Liver (tissue), 10 donors: ENCODE results near the gene IRAK2. TPM values are rescaled to one million over a fixed set of nuclear protein-coding genes. Genes with fewer than 3 reads are reported as not detected.

Experiments used
- DNase-seq: peaks from one replicate; pipeline ENCODE4 v3.0.0-alpha.2; 2017; ENCODE audit warnings: low spot score
- H3K27ac ChIP-seq, 2 donors: one replicate each; pipeline ENCODE4 v1.7.0; 2013; ENCODE audit warnings: inconsistent platforms in 2 of 2, low read length in 2 of 2, control low read depth in 1 of 2, low read depth in 1 of 2, mild to moderate bottlenecking in 1 of 2
- H3K27me3 ChIP-seq, 4 donors: one replicate each; pipeline versions ENCODE4 v1.6.1 to v1.7.0; 2013; ENCODE audit warnings: low read length in 3 of 4, inconsistent platforms in 1 of 4, mild to moderate bottlenecking in 1 of 4, moderate library complexity in 1 of 4; ENCODE audit not compliant: control insufficient read depth in 4 of 4, insufficient read depth in 4 of 4
- H3K36me3 ChIP-seq, 4 donors: one replicate each; pipeline versions ENCODE4 v1.6.1 to v1.7.0; 2013; ENCODE audit warnings: low read length in 3 of 4, mild to moderate bottlenecking in 3 of 4, low read depth in 1 of 4, moderate library complexity in 1 of 4; ENCODE audit not compliant: control insufficient read depth in 4 of 4, insufficient read depth in 3 of 4
- H3K4me1 ChIP-seq, 4 donors: one replicate each; pipeline versions ENCODE4 v1.6.1 to v1.7.0; 2013; ENCODE audit warnings: low read length in 3 of 4, mild to moderate bottlenecking in 3 of 4, moderate library complexity in 1 of 4; ENCODE audit not compliant: control insufficient read depth in 4 of 4, insufficient read depth in 4 of 4
- H3K4me3 ChIP-seq, 3 donors: one replicate each; pipeline versions ENCODE4 v1.6.1 to v1.7.0; 2013; ENCODE audit warnings: low read length in 3 of 3, control low read depth in 1 of 3, low read depth in 1 of 3, mild to moderate bottlenecking in 1 of 3
- H3K9ac ChIP-seq, 2 donors: one replicate each; pipeline ENCODE4 v1.7.0; 2013; ENCODE audit warnings: low read length in 2 of 2, mild to moderate bottlenecking in 2 of 2, moderate library complexity in 2 of 2, control low read depth in 1 of 2, low read depth in 1 of 2
- H3K9me3 ChIP-seq, 4 donors: one replicate each; pipeline versions ENCODE4 v1.6.1 to v1.7.0; 2013; ENCODE audit warnings: low read length in 3 of 4; ENCODE audit not compliant: control insufficient read depth in 4 of 4
- EGR1 ChIP-seq, 2 donors: IDR thresholded peaks; 2 replicates each; pipeline ENCODE4 v1.6.1; 2016 to 2018; ENCODE audit warnings: antibody characterized with exemption in 2 of 2, low read depth in 2 of 2
- FOXA1 ChIP-seq: IDR thresholded peaks from 2 replicates; pipeline ENCODE4 v1.6.1; 2016; ENCODE audit warnings: antibody characterized with exemption
- FOXA2 ChIP-seq: IDR thresholded peaks from 2 replicates; pipeline ENCODE4 v1.6.1; 2016; ENCODE audit warnings: antibody characterized with exemption
- GABPA ChIP-seq, 2 donors: IDR thresholded peaks in 1 of 2; conservative IDR thresholded peaks in 1 of 2; 2 replicates each; pipeline ENCODE4 v1.6.1; 2016; ENCODE audit warnings: antibody characterized with exemption in 2 of 2, mild to moderate bottlenecking in 1 of 2, moderate library complexity in 1 of 2
- HNF4A ChIP-seq, 2 donors: conservative IDR thresholded peaks; 2 replicates each; pipeline ENCODE4 v1.6.1; 2016; ENCODE audit warnings: antibody characterized with exemption in 2 of 2, mild to moderate bottlenecking in 2 of 2
- HNF4G ChIP-seq: IDR thresholded peaks from 2 replicates; pipeline ENCODE4 v1.6.1; 2016; ENCODE audit warnings: antibody characterized with exemption
- JUND ChIP-seq, 2 donors: IDR thresholded peaks; 2 replicates each; pipeline ENCODE4 v1.6.1; 2016; ENCODE audit warnings: antibody characterized with exemption in 2 of 2
- NR2F2 ChIP-seq: IDR thresholded peaks from 2 replicates; pipeline ENCODE4 v1.6.1; 2016; ENCODE audit warnings: antibody characterized with exemption
- RAD21 ChIP-seq, 2 donors: IDR thresholded peaks; 2 replicates each; pipeline ENCODE4 v1.6.1; 2016; ENCODE audit warnings: antibody characterized with exemption in 2 of 2, mild to moderate bottlenecking in 2 of 2
- RXRA ChIP-seq, 2 donors: IDR thresholded peaks; 2 replicates each; pipeline ENCODE4 v1.6.1; 2017 to 2018; ENCODE audit warnings: antibody characterized with exemption in 2 of 2, mild to moderate bottlenecking in 1 of 2
- SP1 ChIP-seq: IDR thresholded peaks from 2 replicates; pipeline ENCODE4 v1.6.1; 2018; ENCODE audit warnings: antibody characterized with exemption, mild to moderate bottlenecking
- TAF1 ChIP-seq: conservative IDR thresholded peaks from 2 replicates; pipeline ENCODE4 v1.6.1; 2016; ENCODE audit warnings: antibody characterized with exemption, mild to moderate bottlenecking
- YY1 ChIP-seq: IDR thresholded peaks from 2 replicates; pipeline ENCODE4 v1.6.1; 2016; ENCODE audit warnings: antibody characterized with exemption, mild to moderate bottlenecking
- WGBS: extraction: QIAGEN DNeasy Blood & Tissue Kit; methylation state at CpG from one replicate; pipeline ENCODE4 v1.1.7; 2013; 5-methylcytosine and 5-hydroxymethylcytosine counted together
- polyA plus RNA-seq, 2 donors: library from polyadenylated mRNA; stranded (reverse) in 1 of 2; unstranded in 1 of 2; fragments of 200-250 nt in 1 of 2; fragments of >200 nt in 1 of 2; fragmentation: Nextera tagmentation in 1 of 2; extraction: Ambion mirVana in 1 of 2; gene quantifications; one replicate each; pipeline versions ENCODE4 v1.2.1 to v1.2.3, GENCODE V29; 2013 to 2015
- small RNA-seq: library from RNA; depleted of rRNA; stranded (forward); fragments of <200 nt; gene quantifications from one replicate; pipeline ENCODE3, GENCODE V24; 2014
- total RNA-seq, 2 donors: library from RNA; depleted of rRNA; stranded (reverse); fragments of >200 nt; gene quantifications; one replicate each; pipeline ENCODE4 v1.2.3, GENCODE V29; 2014
- TF ChIP-seq, protein P1 (sequence below): IDR thresholded peaks from 2 replicates; pipeline ENCODE4 v1.6.1; 2016; ENCODE audit warnings: antibody characterized with exemption, mild to moderate bottlenecking
- TF ChIP-seq, protein P2 (sequence below): fragments of 150-350 bp; IDR thresholded peaks from 2 replicates; pipeline ENCODE4 v1.5.1; 2017; ENCODE audit warnings: improper control_type of control experiment, low read depth, low read length; ENCODE audit not compliant: missing input control
- TF ChIP-seq, protein P3 (sequence below): IDR thresholded peaks from 2 replicates; pipeline ENCODE4 v1.6.1; 2016; ENCODE audit warnings: antibody characterized with exemption
- TF ChIP-seq, protein P4 (sequence below): IDR thresholded peaks from 2 replicates; pipeline ENCODE4 v1.6.1; 2016; ENCODE audit warnings: antibody characterized with exemption
- TF ChIP-seq, protein P5 (sequence below): IDR thresholded peaks from 2 replicates; pipeline ENCODE4 v1.6.1; 2016; ENCODE audit warnings: antibody characterized with exemption
- donor health status: healthy.
- donor health status: healthy.
- donor health status: healthy.
- donor health status: healthy.
- donor health status: healthy.

IRAK2 gene
- total and polyA plus RNA-seq, 4 donors = 2.7 to 9.3 (median 5.9) TPM

DNA sequence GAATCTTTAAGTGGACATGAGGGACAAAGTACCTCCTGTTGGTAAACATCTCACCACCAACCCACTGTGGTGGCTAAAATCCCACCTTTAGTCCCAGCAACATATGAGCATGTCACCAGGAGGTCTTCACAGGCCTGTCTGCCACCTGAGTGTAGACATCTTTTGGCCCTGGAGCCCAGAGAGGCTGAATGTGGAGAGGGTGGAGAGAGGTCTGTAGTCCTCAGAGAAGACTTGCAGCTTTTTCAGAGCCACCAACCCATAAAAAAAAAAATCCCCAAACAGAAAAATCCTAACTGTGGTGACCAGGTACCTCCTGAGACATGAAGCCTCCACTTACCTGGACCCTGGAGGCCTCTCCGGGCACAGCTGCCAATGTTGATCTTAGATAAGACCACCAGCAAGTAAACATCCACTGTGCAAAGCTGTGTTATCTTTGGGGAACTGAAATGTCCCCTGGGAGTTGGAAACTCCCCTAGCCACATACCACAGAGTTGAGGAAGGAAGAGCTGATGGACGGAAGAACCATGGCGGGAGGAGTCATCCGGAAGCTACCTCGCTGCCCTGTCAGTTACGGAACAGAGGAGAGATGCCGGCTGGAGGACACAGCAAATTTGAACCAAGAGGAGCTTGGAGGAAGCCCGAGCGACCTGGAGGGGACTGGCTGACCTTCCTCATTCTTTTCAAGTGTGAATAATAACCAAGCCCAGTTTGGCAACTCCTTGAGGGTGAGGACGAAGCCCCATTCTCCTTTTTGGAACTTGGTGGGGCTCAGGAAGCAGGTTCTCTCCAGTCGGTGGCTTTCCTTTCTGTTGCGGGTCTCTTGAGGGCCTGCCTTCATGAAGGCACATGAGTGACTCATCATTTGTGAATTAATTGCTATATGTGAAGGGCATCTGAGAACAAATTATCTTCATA lies 128.0 kb downstream of the IRAK2 start, which contains the start of gene GHRL:
GHRL (minus strand) TSS at position 443 of the 915 bp plus-strand sequence. CDS start 2,767 bp downstream, outside the sequence.
- H3K4me1 ChIP-seq = peaks cover 0 to 9% (median under 1%) of the 10 kb centered on the region in 4 donors
- no peak within 1 kb of the TSS for H3K4me3 ChIP-seq
- no peak for DNase-seq
- no peak within 1 kb of the TSS for H3K27ac ChIP-seq
- no peaks in the 10 kb centered on the region for H3K27me3 ChIP-seq
- 68% methylated on average over 12 of the region's 12 CpGs for WGBS
- H3K36me3 ChIP-seq = peaks cover 0 to 2% (median 0%) of the 10 kb centered on the region in 4 donors
- TF ChIP-seq, protein P1, sequence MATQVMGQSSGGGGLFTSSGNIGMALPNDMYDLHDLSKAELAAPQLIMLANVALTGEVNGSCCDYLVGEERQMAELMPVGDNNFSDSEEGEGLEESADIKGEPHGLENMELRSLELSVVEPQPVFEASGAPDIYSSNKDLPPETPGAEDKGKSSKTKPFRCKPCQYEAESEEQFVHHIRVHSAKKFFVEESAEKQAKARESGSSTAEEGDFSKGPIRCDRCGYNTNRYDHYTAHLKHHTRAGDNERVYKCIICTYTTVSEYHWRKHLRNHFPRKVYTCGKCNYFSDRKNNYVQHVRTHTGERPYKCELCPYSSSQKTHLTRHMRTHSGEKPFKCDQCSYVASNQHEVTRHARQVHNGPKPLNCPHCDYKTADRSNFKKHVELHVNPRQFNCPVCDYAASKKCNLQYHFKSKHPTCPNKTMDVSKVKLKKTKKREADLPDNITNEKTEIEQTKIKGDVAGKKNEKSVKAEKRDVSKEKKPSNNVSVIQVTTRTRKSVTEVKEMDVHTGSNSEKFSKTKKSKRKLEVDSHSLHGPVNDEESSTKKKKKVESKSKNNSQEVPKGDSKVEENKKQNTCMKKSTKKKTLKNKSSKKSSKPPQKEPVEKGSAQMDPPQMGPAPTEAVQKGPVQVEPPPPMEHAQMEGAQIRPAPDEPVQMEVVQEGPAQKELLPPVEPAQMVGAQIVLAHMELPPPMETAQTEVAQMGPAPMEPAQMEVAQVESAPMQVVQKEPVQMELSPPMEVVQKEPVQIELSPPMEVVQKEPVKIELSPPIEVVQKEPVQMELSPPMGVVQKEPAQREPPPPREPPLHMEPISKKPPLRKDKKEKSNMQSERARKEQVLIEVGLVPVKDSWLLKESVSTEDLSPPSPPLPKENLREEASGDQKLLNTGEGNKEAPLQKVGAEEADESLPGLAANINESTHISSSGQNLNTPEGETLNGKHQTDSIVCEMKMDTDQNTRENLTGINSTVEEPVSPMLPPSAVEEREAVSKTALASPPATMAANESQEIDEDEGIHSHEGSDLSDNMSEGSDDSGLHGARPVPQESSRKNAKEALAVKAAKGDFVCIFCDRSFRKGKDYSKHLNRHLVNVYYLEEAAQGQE = no peak
- TF ChIP-seq GABPA (IDR thresholded peaks at IDR 0.05 in 1 of 2, conservative IDR thresholded peaks at IDR 0.05 in 1 of 2) (no peak), EGR1 (IDR thresholded peaks at IDR 0.05; ENCODE audit: low read depth in 2 of 2) (no peak), RAD21 (IDR thresholded peaks at IDR 0.05) (no peak), SP1 (no peak), HNF4G (no peak), YY1 (no peak), JUND (IDR thresholded peaks at IDR 0.05) (no peak), NR2F2 (no peak), FOXA2 (no peak), RXRA (IDR thresholded peaks at IDR 0.05) (no peak), HNF4A (conservative IDR thresholded peaks at IDR 0.05) (no peak), TAF1 (no peak), FOXA1 (no peak)
- TF ChIP-seq, protein P2, sequence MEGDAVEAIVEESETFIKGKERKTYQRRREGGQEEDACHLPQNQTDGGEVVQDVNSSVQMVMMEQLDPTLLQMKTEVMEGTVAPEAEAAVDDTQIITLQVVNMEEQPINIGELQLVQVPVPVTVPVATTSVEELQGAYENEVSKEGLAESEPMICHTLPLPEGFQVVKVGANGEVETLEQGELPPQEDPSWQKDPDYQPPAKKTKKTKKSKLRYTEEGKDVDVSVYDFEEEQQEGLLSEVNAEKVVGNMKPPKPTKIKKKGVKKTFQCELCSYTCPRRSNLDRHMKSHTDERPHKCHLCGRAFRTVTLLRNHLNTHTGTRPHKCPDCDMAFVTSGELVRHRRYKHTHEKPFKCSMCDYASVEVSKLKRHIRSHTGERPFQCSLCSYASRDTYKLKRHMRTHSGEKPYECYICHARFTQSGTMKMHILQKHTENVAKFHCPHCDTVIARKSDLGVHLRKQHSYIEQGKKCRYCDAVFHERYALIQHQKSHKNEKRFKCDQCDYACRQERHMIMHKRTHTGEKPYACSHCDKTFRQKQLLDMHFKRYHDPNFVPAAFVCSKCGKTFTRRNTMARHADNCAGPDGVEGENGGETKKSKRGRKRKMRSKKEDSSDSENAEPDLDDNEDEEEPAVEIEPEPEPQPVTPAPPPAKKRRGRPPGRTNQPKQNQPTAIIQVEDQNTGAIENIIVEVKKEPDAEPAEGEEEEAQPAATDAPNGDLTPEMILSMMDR = no peak
- TF ChIP-seq, protein P3, sequence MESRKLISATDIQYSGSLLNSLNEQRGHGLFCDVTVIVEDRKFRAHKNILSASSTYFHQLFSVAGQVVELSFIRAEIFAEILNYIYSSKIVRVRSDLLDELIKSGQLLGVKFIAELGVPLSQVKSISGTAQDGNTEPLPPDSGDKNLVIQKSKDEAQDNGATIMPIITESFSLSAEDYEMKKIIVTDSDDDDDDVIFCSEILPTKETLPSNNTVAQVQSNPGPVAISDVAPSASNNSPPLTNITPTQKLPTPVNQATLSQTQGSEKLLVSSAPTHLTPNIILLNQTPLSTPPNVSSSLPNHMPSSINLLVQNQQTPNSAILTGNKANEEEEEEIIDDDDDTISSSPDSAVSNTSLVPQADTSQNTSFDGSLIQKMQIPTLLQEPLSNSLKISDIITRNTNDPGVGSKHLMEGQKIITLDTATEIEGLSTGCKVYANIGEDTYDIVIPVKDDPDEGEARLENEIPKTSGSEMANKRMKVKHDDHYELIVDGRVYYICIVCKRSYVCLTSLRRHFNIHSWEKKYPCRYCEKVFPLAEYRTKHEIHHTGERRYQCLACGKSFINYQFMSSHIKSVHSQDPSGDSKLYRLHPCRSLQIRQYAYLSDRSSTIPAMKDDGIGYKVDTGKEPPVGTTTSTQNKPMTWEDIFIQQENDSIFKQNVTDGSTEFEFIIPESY = no peak
- TF ChIP-seq, protein P4, sequence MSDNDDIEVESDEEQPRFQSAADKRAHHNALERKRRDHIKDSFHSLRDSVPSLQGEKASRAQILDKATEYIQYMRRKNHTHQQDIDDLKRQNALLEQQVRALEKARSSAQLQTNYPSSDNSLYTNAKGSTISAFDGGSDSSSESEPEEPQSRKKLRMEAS = no peak
- TF ChIP-seq, protein P5, sequence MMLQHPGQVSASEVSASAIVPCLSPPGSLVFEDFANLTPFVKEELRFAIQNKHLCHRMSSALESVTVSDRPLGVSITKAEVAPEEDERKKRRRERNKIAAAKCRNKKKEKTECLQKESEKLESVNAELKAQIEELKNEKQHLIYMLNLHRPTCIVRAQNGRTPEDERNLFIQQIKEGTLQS = no peak
- no peak within 1 kb of the TSS for H3K9ac ChIP-seq
- H3K9me3 ChIP-seq = no peaks in the 10 kb centered on the region

Small RNA genes within 50 kb of the gene (small RNA-seq; reads per million reads assigned to genes)
- gene RF02126 = not detected

Other genes starting within 250 kb of the IRAK2 start
- 10 to 100 TPM; 15.4 to 62.8 TPM for gene IL17RC, start 247.8 kb upstream of the IRAK2 start, total RNA-seq
- 10 to 100 TPM; 25.7 to 25.8 TPM for gene IL17RC, start 247.8 kb upstream of the IRAK2 start, polyA plus RNA-seq
- 10 to 100 TPM; 12.6 to 29.5 TPM for gene CRELD1, start 231.1 kb upstream of the IRAK2 start, total RNA-seq
- gene CRELD1, start 231.1 kb upstream of the IRAK2 start, polyA plus RNA-seq = 10 to 100 TPM; 20.5 to 31.1 TPM
- under 1 TPM; 0.25 to 0.79 TPM for gene PRRT3, start 212.5 kb upstream of the IRAK2 start, total RNA-seq
- gene PRRT3, start 212.5 kb upstream of the IRAK2 start, polyA plus RNA-seq = under 1 TPM; 0.14 to 0.22 TPM
- 10 to 100 TPM; 54.0 to 71.4 TPM for gene EMC3, start 178.1 kb upstream of the IRAK2 start, total RNA-seq
- 10 to 100 TPM; 77.2 to 81.3 TPM for gene EMC3, start 178.1 kb upstream of the IRAK2 start, polyA plus RNA-seq
- gene FANCD2, start 138.5 kb upstream of the IRAK2 start, total RNA-seq = 10 to 100 TPM in 1 of 2 donors, under 1 TPM in 1; 0.84 to 24.6 TPM
- under 1 TPM; 0.76 to 0.84 TPM for gene FANCD2, start 138.5 kb upstream of the IRAK2 start, polyA plus RNA-seq
- not detected for gene FANCD2OS, start 56.7 kb upstream of the IRAK2 start, total RNA-seq
- not detected for gene FANCD2OS, start 56.7 kb upstream of the IRAK2 start, polyA plus RNA-seq
- gene BRK1, start 49.2 kb upstream of the IRAK2 start, total RNA-seq = 10 to 100 TPM; 28.3 to 56.2 TPM
- 10 to 100 TPM; 79.6 to 82.2 TPM for gene BRK1, start 49.2 kb upstream of the IRAK2 start, polyA plus RNA-seq
- gene VHL, start 23.1 kb upstream of the IRAK2 start, total RNA-seq = 10 to 100 TPM; 28.3 to 33.6 TPM
- 1 to 10 TPM; 5.6 to 8.3 TPM for gene VHL, start 23.1 kb upstream of the IRAK2 start, polyA plus RNA-seq
- gene TATDN2, start 83.5 kb downstream of the IRAK2 start, total RNA-seq = 10 to 100 TPM in 1 of 2 donors, 1 to 10 TPM in 1; 9.8 to 14.2 TPM
- 1 to 10 TPM; 3.7 to 8.3 TPM for gene TATDN2, start 83.5 kb downstream of the IRAK2 start, polyA plus RNA-seq
- gene GHRL, start 128.0 kb downstream of the IRAK2 start, total RNA-seq = 1 to 10 TPM in 1 of 2 donors, under 1 TPM in 1; 0.08 to 1.3 TPM
- gene GHRL, start 128.0 kb downstream of the IRAK2 start, polyA plus RNA-seq = under 1 TPM; 0.17 to 0.38 TPM
- gene SEC13, start 156.2 kb downstream of the IRAK2 start, total RNA-seq = 100 to 1,000 TPM in 1 of 2 donors, 10 to 100 TPM in 1; 72.5 to 100 TPM
- 10 to 100 TPM; 61.6 to 87.1 TPM for gene SEC13, start 156.2 kb downstream of the IRAK2 start, polyA plus RNA-seq